Measurements from ENCODE around the gene SRRM1.

The SRRM1 gene

GRCh38 chr1:24708938-24709337 is 65.8 kb downstream of the SRRM1 start:
- H3K27ac Mint-ChIP-seq: no peak overlapping the region
- TF ChIP-seq, protein P1, sequence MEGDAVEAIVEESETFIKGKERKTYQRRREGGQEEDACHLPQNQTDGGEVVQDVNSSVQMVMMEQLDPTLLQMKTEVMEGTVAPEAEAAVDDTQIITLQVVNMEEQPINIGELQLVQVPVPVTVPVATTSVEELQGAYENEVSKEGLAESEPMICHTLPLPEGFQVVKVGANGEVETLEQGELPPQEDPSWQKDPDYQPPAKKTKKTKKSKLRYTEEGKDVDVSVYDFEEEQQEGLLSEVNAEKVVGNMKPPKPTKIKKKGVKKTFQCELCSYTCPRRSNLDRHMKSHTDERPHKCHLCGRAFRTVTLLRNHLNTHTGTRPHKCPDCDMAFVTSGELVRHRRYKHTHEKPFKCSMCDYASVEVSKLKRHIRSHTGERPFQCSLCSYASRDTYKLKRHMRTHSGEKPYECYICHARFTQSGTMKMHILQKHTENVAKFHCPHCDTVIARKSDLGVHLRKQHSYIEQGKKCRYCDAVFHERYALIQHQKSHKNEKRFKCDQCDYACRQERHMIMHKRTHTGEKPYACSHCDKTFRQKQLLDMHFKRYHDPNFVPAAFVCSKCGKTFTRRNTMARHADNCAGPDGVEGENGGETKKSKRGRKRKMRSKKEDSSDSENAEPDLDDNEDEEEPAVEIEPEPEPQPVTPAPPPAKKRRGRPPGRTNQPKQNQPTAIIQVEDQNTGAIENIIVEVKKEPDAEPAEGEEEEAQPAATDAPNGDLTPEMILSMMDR (IDR thresholded peaks at IDR 0.05; ENCODE audit: unreplicated experiment in 3 of 3): no peak
- H3K4me3 Mint-ChIP-seq: no peak overlapping the region
- H3K36me3 Mint-ChIP-seq (ENCODE audit: low read depth): no peaks in the 10 kb centered on the region
- H3K4me1 Mint-ChIP-seq: peaks cover 17% of the 10 kb centered on the region
- H3K9me3 Mint-ChIP-seq: no peaks in the 10 kb centered on the region
- peaks cover 3% of the 10 kb centered on the region for H3K27me3 Mint-ChIP-seq (ENCODE audit: low read depth)

GRCh38 chr1:24709791-24710441 is 66.8 kb downstream of the SRRM1 start:
- no peaks in the 10 kb centered on the region for H3K36me3 Mint-ChIP-seq (ENCODE audit: low read depth)
- peaks cover 9% of the 10 kb centered on the region for H3K4me1 Mint-ChIP-seq
- H3K27ac Mint-ChIP-seq: no peak overlapping the region
- H3K4me3 Mint-ChIP-seq: no peak overlapping the region
- H3K9me3 Mint-ChIP-seq: no peaks in the 10 kb centered on the region
- TF ChIP-seq, protein P1 (IDR thresholded peaks at IDR 0.05; ENCODE audit: unreplicated experiment in 3 of 3): no peak
- peaks cover 3% of the 10 kb centered on the region for H3K27me3 Mint-ChIP-seq (ENCODE audit: low read depth)

GRCh38 chr1:24711329-24711728 is 68.2 kb downstream of the SRRM1 start:
- TF ChIP-seq, protein P1 (IDR thresholded peaks at IDR 0.05; ENCODE audit: unreplicated experiment in 3 of 3): no peak
- Mint-ChIP-seq H3K27ac (no peak overlapping the region), H3K9me3 (no peaks in the 10 kb centered on the region), H3K4me3 (no peak overlapping the region), H3K4me1 (no peaks in the 10 kb centered on the region), H3K36me3 (ENCODE audit: low read depth) (no peaks in the 10 kb centered on the region), H3K27me3 (ENCODE audit: low read depth) (peaks cover 3% of the 10 kb centered on the region)

- Mint-ChIP-seq H3K36me3 (ENCODE audit: low read depth) (no peaks in the 10 kb centered on the region), H3K27me3 (ENCODE audit: low read depth) (no peaks in the 10 kb centered on the region), H3K4me3 (no peak overlapping the region), H3K27ac (no peak overlapping the region), H3K4me1 (no peaks in the 10 kb centered on the region), H3K9me3 (no peaks in the 10 kb centered on the region)
- TF ChIP-seq, protein P1 (IDR thresholded peaks at IDR 0.05; ENCODE audit: unreplicated experiment in 3 of 3): no peak
Measured at GRCh38 chr1:24713176-24713575, 70.1 kb downstream of the SRRM1 start.

GRCh38 chr1:24713736-24714135 is 70.6 kb downstream of the SRRM1 start:
- Mint-ChIP-seq H3K27ac (no peak overlapping the region), H3K4me3 (no peak overlapping the region), H3K27me3 (ENCODE audit: low read depth) (no peaks in the 10 kb centered on the region), H3K9me3 (no peaks in the 10 kb centered on the region), H3K4me1 (no peaks in the 10 kb centered on the region), H3K36me3 (ENCODE audit: low read depth) (no peaks in the 10 kb centered on the region)
- TF ChIP-seq, protein P1 (IDR thresholded peaks at IDR 0.05; ENCODE audit: unreplicated experiment in 3 of 3): no peak

DNA sequence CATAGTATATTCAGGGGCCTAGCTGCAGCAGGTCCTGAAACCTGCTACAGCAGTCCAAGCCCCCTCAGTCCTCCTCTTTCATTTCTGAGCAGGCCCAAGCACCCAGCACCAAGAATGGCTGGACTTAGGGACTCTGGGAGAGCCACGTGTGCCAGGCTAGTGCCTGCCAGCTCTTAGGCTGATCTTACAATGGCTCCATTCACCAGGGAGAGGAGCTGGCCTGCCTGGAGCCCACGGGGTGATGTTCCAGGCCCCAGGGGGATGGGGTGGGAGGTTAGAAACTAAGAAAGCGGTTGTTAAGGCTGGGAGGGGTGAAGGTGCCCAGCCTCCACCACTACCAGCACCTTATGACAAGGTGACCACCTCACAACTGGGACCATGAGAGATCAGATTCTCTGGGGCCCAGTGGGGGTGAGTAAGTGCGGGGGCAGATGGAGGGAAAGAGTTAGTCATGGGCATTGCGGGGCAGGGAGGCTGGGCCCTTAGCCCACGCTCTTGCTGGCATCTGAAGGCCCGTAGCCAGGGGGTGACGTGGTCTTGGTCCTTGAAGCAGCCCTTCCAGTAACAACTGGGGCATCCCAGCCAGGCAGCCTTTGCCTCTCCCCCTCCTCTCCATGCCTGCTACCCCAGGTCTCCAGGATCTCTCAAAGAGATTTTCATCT is 71.9 kb downstream of the SRRM1 start:
- no peak overlapping the region for H3K27ac Mint-ChIP-seq
- H3K27me3 Mint-ChIP-seq (ENCODE audit: low read depth): no peaks in the 10 kb centered on the region
- H3K4me3 Mint-ChIP-seq: no peak overlapping the region
- no peaks in the 10 kb centered on the region for H3K36me3 Mint-ChIP-seq (ENCODE audit: low read depth)
- TF ChIP-seq, protein P1 (IDR thresholded peaks at IDR 0.05; ENCODE audit: unreplicated experiment in 3 of 3): no peak
- H3K9me3 Mint-ChIP-seq: no peaks in the 10 kb centered on the region
- H3K4me1 Mint-ChIP-seq: no peaks in the 10 kb centered on the region

Measured in nephron (organoid).